Neural crest cell (in vitro differentiated cells): ENCODE data around the gene JARID2. TPM values are rescaled to one million over a fixed set of nuclear protein-coding genes. Genes with fewer than 3 reads are reported as not detected.

Source experiments
- DNase-seq: peaks from one replicate; pipeline ENCODE4 v3.0.0; 2021; ENCODE audit warnings: low read depth, mixed read lengths, low spot score
- H3K27ac Mint-ChIP-seq: one replicate; pipeline ENCODE4 v1.8.0; 2021; ENCODE audit warnings: mild to moderate bottlenecking, mixed read lengths; ENCODE audit not compliant: unreplicated experiment
- H3K27me3 Mint-ChIP-seq: 2 replicates; pipeline ENCODE4 v1.8.0; 2021; ENCODE audit warnings: low read depth, mild to moderate bottlenecking, mixed read lengths
- H3K36me3 Mint-ChIP-seq: 2 replicates; pipeline ENCODE4 v1.8.0; 2021; ENCODE audit warnings: low read depth, mild to moderate bottlenecking, mixed read lengths
- H3K4me1 Mint-ChIP-seq: 2 replicates; pipeline ENCODE4 v1.8.0; 2021; ENCODE audit warnings: mixed read lengths
- H3K4me3 Mint-ChIP-seq: one replicate; pipeline ENCODE4 v1.8.0; 2021; ENCODE audit warnings: mild to moderate bottlenecking, mixed read lengths
- H3K9me3 Mint-ChIP-seq: 2 replicates; pipeline ENCODE4 v1.8.0; 2021; ENCODE audit warnings: mixed read lengths
- total RNA-seq: library from RNA; stranded (reverse); gene quantifications from 2 replicates; pipeline ENCODE4 v1.2.1, GENCODE V29; 2021
- TF ChIP-seq, protein P1 (sequence below): fragments of 200-600 bp; sonication (generic); conservative IDR thresholded peaks from 2 replicates; pipeline ENCODE4 v1.5.0; 2021; ENCODE audit warnings: antibody characterized with exemption, mild to moderate bottlenecking

JARID2 gene
- total RNA-seq, 1 donor from 2014 or later: 33.9 TPM

DNA sequence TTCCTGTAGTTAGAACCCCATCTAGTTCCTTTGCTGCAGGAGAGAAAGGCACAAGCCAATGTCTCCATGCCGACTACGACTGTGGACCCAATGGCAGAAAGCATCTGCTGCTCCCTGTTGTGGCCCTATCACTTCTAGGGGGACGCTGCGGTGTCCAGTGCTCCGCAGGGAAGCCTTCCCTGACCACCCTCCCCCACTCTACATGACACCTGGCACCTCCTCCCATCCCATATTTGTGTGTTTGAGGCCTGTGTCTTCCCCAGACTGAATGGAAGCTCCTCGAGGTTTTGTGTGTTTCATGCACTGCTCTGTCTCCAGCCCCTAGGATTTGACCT lies 257.4 kb downstream of the JARID2 start:
- TF ChIP-seq, protein P1, sequence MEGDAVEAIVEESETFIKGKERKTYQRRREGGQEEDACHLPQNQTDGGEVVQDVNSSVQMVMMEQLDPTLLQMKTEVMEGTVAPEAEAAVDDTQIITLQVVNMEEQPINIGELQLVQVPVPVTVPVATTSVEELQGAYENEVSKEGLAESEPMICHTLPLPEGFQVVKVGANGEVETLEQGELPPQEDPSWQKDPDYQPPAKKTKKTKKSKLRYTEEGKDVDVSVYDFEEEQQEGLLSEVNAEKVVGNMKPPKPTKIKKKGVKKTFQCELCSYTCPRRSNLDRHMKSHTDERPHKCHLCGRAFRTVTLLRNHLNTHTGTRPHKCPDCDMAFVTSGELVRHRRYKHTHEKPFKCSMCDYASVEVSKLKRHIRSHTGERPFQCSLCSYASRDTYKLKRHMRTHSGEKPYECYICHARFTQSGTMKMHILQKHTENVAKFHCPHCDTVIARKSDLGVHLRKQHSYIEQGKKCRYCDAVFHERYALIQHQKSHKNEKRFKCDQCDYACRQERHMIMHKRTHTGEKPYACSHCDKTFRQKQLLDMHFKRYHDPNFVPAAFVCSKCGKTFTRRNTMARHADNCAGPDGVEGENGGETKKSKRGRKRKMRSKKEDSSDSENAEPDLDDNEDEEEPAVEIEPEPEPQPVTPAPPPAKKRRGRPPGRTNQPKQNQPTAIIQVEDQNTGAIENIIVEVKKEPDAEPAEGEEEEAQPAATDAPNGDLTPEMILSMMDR: no peak
- DNase-seq: no peak
- no peak overlapping the region for H3K4me3 Mint-ChIP-seq
- H3K27ac Mint-ChIP-seq: peak overlapping the region; percentile 57
- peaks cover 8% of the 10 kb centered on the region for H3K4me1 Mint-ChIP-seq
- H3K36me3 Mint-ChIP-seq: peaks cover 11% of the 10 kb centered on the region
- H3K27me3 Mint-ChIP-seq: no peaks in the 10 kb centered on the region
- H3K9me3 Mint-ChIP-seq: no peaks in the 10 kb centered on the region

DNA sequence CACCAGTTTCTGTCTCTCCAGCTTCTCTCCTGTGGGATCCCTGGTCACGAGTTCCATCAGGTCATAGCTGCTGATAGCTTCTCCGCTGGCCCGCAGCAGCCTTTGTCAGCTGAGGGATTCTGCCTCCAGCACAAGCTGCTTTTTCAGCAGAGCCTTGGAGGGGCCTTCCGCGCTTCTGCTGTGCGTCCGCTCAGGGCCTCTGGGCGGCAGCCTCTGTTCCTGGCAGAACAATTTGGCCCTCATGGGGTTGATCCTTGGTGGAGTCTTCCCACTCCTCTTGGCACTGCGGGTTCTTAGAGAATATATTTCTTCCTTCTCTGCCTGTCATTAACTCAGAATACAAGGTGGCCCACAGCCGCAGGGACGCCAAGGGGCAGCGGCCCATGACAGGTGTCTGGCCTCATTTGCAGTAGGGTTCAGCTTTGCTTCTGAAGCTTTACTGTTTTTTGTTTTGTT lies 258.2 kb downstream of the JARID2 start:
- H3K4me3 Mint-ChIP-seq: no peak overlapping the region
- peaks cover 18% of the 10 kb centered on the region for H3K36me3 Mint-ChIP-seq
- no peak overlapping the region for H3K27ac Mint-ChIP-seq
- TF ChIP-seq, protein P1: no peak
- H3K4me1 Mint-ChIP-seq: peaks cover 12% of the 10 kb centered on the region
- DNase-seq: no peak
- H3K27me3 Mint-ChIP-seq: no peaks in the 10 kb centered on the region
- no peaks in the 10 kb centered on the region for H3K9me3 Mint-ChIP-seq

DNA sequence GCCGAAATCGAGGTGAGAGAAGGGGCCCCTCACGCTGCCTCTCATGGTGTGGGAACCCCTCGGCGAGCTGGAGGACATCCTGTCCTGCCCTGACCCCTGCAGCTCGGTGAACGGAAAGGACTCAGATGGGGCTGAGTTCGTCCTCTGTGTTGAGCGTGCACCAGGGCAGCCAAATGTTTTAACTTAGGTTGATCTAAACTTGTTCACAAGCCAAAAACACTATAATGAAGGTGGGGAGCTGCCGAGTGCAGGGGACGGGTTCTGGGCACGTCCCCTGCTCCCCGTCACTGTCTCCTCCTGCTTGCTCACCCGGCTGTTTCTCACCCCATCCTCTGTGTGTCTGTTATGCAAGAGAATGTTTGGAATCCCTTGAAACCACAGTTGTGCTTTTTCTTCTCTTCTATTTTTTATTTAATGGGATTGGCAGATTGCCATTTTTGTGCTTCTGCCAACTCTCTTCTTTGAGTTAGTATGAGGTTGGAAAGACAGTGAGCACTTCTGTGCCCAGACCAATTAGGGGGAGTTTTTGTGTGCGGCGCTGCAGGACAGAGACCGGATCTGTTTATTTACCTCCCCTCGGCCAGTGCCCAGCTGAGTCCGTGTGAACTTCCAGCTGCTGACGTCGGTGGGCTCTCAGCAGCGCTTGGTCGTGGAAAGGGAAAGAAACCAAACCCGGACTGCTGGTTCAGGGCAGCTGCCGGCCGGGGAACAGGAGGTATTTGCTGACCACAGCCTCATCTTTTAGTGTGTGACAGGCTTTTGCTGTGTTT lies 258.9 kb downstream of the JARID2 start:
- Mint-ChIP-seq H3K4me1 (peaks cover 12% of the 10 kb centered on the region), H3K4me3 (no peak overlapping the region), H3K27me3 (no peaks in the 10 kb centered on the region), H3K27ac (no peak overlapping the region), H3K9me3 (no peaks in the 10 kb centered on the region), H3K36me3 (peaks cover 18% of the 10 kb centered on the region)
- no peak for DNase-seq
- TF ChIP-seq, protein P1: no peak

DNA sequence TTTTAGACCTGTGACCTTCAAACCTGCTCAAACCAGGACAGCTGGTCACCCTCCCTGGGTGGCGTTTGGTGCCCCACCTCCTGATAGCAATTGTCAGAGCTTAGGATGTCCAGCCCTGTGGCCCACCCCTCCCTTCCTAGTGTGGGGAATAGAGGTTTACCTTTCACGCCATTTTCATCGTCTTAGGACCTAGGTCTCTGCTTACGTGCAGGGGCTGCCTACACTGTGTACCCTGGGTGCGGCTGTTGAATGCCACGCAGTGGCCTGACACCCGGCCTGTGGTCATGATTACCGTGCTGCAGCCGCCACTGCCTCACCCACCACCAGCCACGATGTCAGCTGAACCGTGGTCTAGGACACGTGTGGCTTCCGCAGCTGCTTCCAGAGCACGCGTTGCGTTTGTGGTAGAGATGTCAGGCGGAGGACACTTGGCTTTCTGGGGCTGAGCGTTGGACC lies 259.6 kb downstream of the JARID2 start:
- Mint-ChIP-seq H3K27me3 (no peaks in the 10 kb centered on the region), H3K4me1 (peaks cover 8% of the 10 kb centered on the region), H3K9me3 (no peaks in the 10 kb centered on the region), H3K36me3 (peaks cover 18% of the 10 kb centered on the region), H3K27ac (no peak overlapping the region), H3K4me3 (no peak overlapping the region)
- no peak for DNase-seq
- TF ChIP-seq, protein P1: no peak

DNA sequence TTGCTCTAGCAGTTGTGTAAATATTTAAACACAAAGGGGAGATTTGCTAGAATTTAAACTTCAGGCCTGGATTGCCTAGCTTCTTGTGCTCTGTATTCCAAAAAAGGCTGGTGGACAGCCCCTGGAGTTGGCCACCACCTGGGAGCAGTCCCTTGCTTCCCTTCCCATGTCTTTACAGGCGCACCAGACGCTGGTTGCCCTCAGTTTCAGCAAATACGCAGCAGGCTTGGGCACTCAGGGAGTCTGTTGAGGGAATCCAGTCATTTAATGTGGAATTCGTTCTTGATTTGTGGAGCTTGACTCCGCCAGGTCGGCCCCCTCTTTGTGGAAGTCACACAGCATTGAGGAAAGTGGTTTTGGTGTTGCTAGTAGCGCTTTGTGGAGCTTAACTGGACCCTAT lies 260.2 kb downstream of the JARID2 start:
- H3K36me3 Mint-ChIP-seq: peaks cover 18% of the 10 kb centered on the region
- H3K27ac Mint-ChIP-seq: no peak overlapping the region
- TF ChIP-seq, protein P1: no peak
- peaks cover 8% of the 10 kb centered on the region for H3K4me1 Mint-ChIP-seq
- no peaks in the 10 kb centered on the region for H3K27me3 Mint-ChIP-seq
- no peak for DNase-seq
- no peak overlapping the region for H3K4me3 Mint-ChIP-seq
- H3K9me3 Mint-ChIP-seq: no peaks in the 10 kb centered on the region
